Nephron (organoid): ENCODE measurements around the gene ZMAT2.
A peak's percentile ranks its signal among the peaks of the same experiment; 100 is the strongest.

Experiments used
- H3K27ac Mint-ChIP-seq, 3 experiments: 2 replicates each; pipeline ENCODE4 v1.8.0; 2020; ENCODE audit warnings: mixed read lengths in 3 of 3, mild to moderate bottlenecking in 2 of 3, moderate library complexity in 1 of 3
- H3K27me3 Mint-ChIP-seq: 2 replicates; pipeline ENCODE4 v1.8.0; 2021; ENCODE audit warnings: low read depth, mild to moderate bottlenecking, moderate library complexity, mixed read lengths
- H3K36me3 Mint-ChIP-seq: 2 replicates; pipeline ENCODE4 v1.8.0; 2020; ENCODE audit warnings: low read depth, mixed read lengths
- H3K4me1 Mint-ChIP-seq: 2 replicates; pipeline ENCODE4 v1.8.0; 2020; ENCODE audit warnings: mixed read lengths
- H3K4me3 Mint-ChIP-seq, 3 experiments: 2 replicates each; pipeline ENCODE4 v1.8.0; 2020; ENCODE audit warnings: mild to moderate bottlenecking in 3 of 3, mixed read lengths in 3 of 3, moderate library complexity in 2 of 3
- H3K9me3 Mint-ChIP-seq: 2 replicates; pipeline ENCODE4 v1.8.0; 2020; ENCODE audit warnings: mixed read lengths
- CTCF ChIP-seq, 3 experiments: fragments of 200-600 bp; sonication (generic); IDR thresholded peaks; one replicate each; pipeline ENCODE4 v1.5.0; 2021; ENCODE audit warnings: antibody characterized with exemption in 3 of 3; ENCODE audit not compliant: unreplicated experiment in 3 of 3

ZMAT2 gene

GRCh38 chr5:140671472-140672125 is 28.6 kb upstream of the ZMAT2 start:
- H3K4me3 Mint-ChIP-seq = no peak overlapping the region
- peak overlapping the region in 1 of 3 experiments; percentile 25 for H3K27ac Mint-ChIP-seq
- no peaks in the 10 kb centered on the region for H3K9me3 Mint-ChIP-seq
- no peaks in the 10 kb centered on the region for H3K27me3 Mint-ChIP-seq
- peaks cover 62% of the 10 kb centered on the region for H3K36me3 Mint-ChIP-seq
- TF ChIP-seq CTCF (IDR thresholded peaks at IDR 0.05; ENCODE audit: unreplicated experiment in 3 of 3) = no peak
- peaks cover 10% of the 10 kb centered on the region for H3K4me1 Mint-ChIP-seq

GRCh38 chr5:140672455-140673186 is 27.6 kb upstream of the ZMAT2 start:
- Mint-ChIP-seq H3K4me1 (peaks cover 3% of the 10 kb centered on the region), H3K27me3 (no peaks in the 10 kb centered on the region), H3K36me3 (peaks cover 64% of the 10 kb centered on the region), H3K4me3 (no peak overlapping the region), H3K27ac (no peak overlapping the region), H3K9me3 (no peaks in the 10 kb centered on the region)
- no peak for TF ChIP-seq CTCF (IDR thresholded peaks at IDR 0.05; ENCODE audit: unreplicated experiment in 3 of 3)

- no peak for TF ChIP-seq CTCF (IDR thresholded peaks at IDR 0.05; ENCODE audit: unreplicated experiment in 3 of 3)
- Mint-ChIP-seq H3K4me1 (no peaks in the 10 kb centered on the region), H3K27me3 (no peaks in the 10 kb centered on the region), H3K9me3 (no peaks in the 10 kb centered on the region), H3K4me3 (no peak within 1 kb of the TSS), H3K27ac (no peak within 1 kb of the TSS), H3K36me3 (peaks cover 64% of the 10 kb centered on the region)
These were observed 26.9 kb upstream of the ZMAT2 start, which contains the start of gene DND1 for GRCh38 chr5:140673187-140673976. Gene DND1 (minus strand): TSS chr5:140673576. CDS start chr5:140673542, 34 bp downstream.

- H3K36me3 Mint-ChIP-seq = peaks cover 61% of the 10 kb centered on the region
- H3K27me3 Mint-ChIP-seq = no peaks in the 10 kb centered on the region
- no peak overlapping the region for H3K27ac Mint-ChIP-seq
- TF ChIP-seq CTCF (IDR thresholded peaks at IDR 0.05; ENCODE audit: unreplicated experiment in 3 of 3) = no peak
- H3K4me3 Mint-ChIP-seq = no peak overlapping the region
- no peaks in the 10 kb centered on the region for H3K4me1 Mint-ChIP-seq
- no peaks in the 10 kb centered on the region for H3K9me3 Mint-ChIP-seq
These were observed 26.0 kb upstream of the ZMAT2 start for GRCh38 chr5:140674211-140674610.

GRCh38 chr5:140674629-140675028 is 25.6 kb upstream of the ZMAT2 start:
- no peak overlapping the region for H3K27ac Mint-ChIP-seq
- no peaks in the 10 kb centered on the region for H3K4me1 Mint-ChIP-seq
- no peaks in the 10 kb centered on the region for H3K27me3 Mint-ChIP-seq
- no peak for TF ChIP-seq CTCF (IDR thresholded peaks at IDR 0.05; ENCODE audit: unreplicated experiment in 3 of 3)
- H3K4me3 Mint-ChIP-seq = no peak overlapping the region
- no peaks in the 10 kb centered on the region for H3K9me3 Mint-ChIP-seq
- H3K36me3 Mint-ChIP-seq = peaks cover 61% of the 10 kb centered on the region
